GF-D8 (cell line): Measurements from ENCODE around the gene C2CD4B.

Source experiments
- DNase-seq: peaks from one replicate; lab custom pipeline; 2025; lab: John Stamatoyannopoulos, UW

The C2CD4B gene

GRCh38 chr15:62118520-62119226 lies 46.4 kb downstream of the C2CD4B start:
- no peak for DNase-seq

- DNase-seq = no peak
Observed at GRCh38 chr15:62115847-62116246, 49.2 kb downstream of the C2CD4B start.
